T-helper 2 cell (primary cell): ENCODE data around the gene PLOD3.
"Not testable (repeated sequence)": the region's sequence is repeated elsewhere in the genome, so short reads cannot be mapped to it uniquely, and the experiment has no call there.

Experiments used
- DNase-seq, 5 experiments: peaks; one replicate each; pipeline versions ENCODE4 v3.0.0 to v3.0.0-alpha.2; 2012 to 2022
- total RNA-seq, 2 donors: gene quantifications; one replicate each; lab custom pipeline; 2026; lab: John Stamatoyannopoulos, UW

PLOD3 gene
- total RNA-seq = 20.3 to 29.3 reads per million in 2 donors

GRCh38 chr7:101217388-101218235, at the start of gene PLOD3, which contains the start of gene ZNHIT1:
Gene PLOD3 (minus strand): TSS chr7:101217581. CDS start chr7:101217274, 307 bp downstream.
Gene ZNHIT1 (plus strand): TSS chr7:101218165. CDS start chr7:101218196, 31 bp downstream.
- DNase-seq = peak; percentile 89 to 97 (median 94)

GRCh38 chr7:101265622-101266516, 48.5 kb upstream of the PLOD3 start:
- no peak for DNase-seq

- not testable (repeated sequence) for DNase-seq
Observed at GRCh38 chr7:101264102-101264706, 46.8 kb upstream of the PLOD3 start.

- DNase-seq = no peak
Observed at GRCh38 chr7:101258243-101258731, 40.9 kb upstream of the PLOD3 start.

GRCh38 chr7:101255796-101256195, 38.4 kb upstream of the PLOD3 start:
- DNase-seq = no peak

GRCh38 chr7:101253199-101253598, 35.8 kb upstream of the PLOD3 start:
- DNase-seq = not testable (repeated sequence)

GRCh38 chr7:101251871-101252659, 34.7 kb upstream of the PLOD3 start:
- peak; percentile 95 to 99 (median 98) for DNase-seq

- no peak for DNase-seq
Observed at GRCh38 chr7:101250324-101250723, 32.9 kb upstream of the PLOD3 start.

- no peak for DNase-seq
Observed at GRCh38 chr7:101248276-101248675, 30.9 kb upstream of the PLOD3 start.

GRCh38 chr7:101245147-101245668, 27.8 kb upstream of the PLOD3 start:
- no peak for DNase-seq

GRCh38 chr7:101244375-101245146, 27.2 kb upstream of the PLOD3 start, which contains the start of gene FIS1:
Gene FIS1 (minus strand): TSS chr7:101245081. CDS start chr7:101245004, 77 bp downstream.
- peak; percentile 87 to 95 (median 89) for DNase-seq

- no peak for DNase-seq
Observed at GRCh38 chr7:101243646-101244374, 26.4 kb upstream of the PLOD3 start.

- no peak for DNase-seq
Observed at GRCh38 chr7:101241443-101242349, 24.3 kb upstream of the PLOD3 start.

GRCh38 chr7:101241015-101241363, 23.6 kb upstream of the PLOD3 start:
- no peak for DNase-seq

GRCh38 chr7:101240226-101241014, 23.0 kb upstream of the PLOD3 start:
- DNase-seq = no peak

GRCh38 chr7:101239951-101240220, 22.5 kb upstream of the PLOD3 start:
- no peak for DNase-seq

- no peak for DNase-seq
Observed at GRCh38 chr7:101239191-101239950, 22.0 kb upstream of the PLOD3 start.
